K562 (cell line): Measurements from ENCODE around the gene C12orf43. TPM values are rescaled to one million over a fixed set of nuclear protein-coding genes. Genes with fewer than 3 reads are reported as not detected.

Experiments used
- ATF1 ChIP-seq, 2 experiments: fragments of 450-650 bp in 1 of 2; IDR thresholded peaks; 2 replicates each; pipeline ENCODE4 v1.6.1; 2016; ENCODE audit warnings: missing compliant biosample characterization in 1 of 2, missing genetic modification characterization in 1 of 2
- CBFA2T2 ChIP-seq: fragments of 450-650 bp; conservative IDR thresholded peaks from 2 replicates; pipeline ENCODE4 v1.6.1; 2017; ENCODE audit warnings: mild to moderate bottlenecking
- CTBP1 ChIP-seq: fragments of 450-650 bp; IDR thresholded peaks from 2 replicates; pipeline ENCODE4 v1.6.1; 2016; ENCODE audit warnings: borderline replicate concordance
- GATAD2A ChIP-seq: fragments of 450-650 bp; IDR thresholded peaks from 2 replicates; pipeline ENCODE4 v1.6.1; 2017
- PBX2 ChIP-seq, 2 experiments: IDR thresholded peaks in 1 of 2; conservative IDR thresholded peaks in 1 of 2; 2 replicates each; pipeline ENCODE4 v1.6.1; 2016; ENCODE audit warnings: low read depth in 2 of 2, mild to moderate bottlenecking in 1 of 2, missing compliant biosample characterization in 1 of 2, missing genetic modification characterization in 1 of 2, moderate library complexity in 1 of 2
- RBM34 ChIP-seq: fragments of 200-400 bp; formaldehyde crosslinking; IDR thresholded peaks from 2 replicates; pipeline ENCODE4 v1.6.1; 2018; ENCODE audit warnings: low read length, borderline replicate concordance; ENCODE audit not compliant: insufficient read depth
- SMC3 ChIP-seq: conservative IDR thresholded peaks from 2 replicates; pipeline ENCODE4 v1.6.1; 2011; ENCODE audit warnings: low read depth, low read length, improper control_type of control experiment; ENCODE audit not compliant: insufficient read depth
- TEAD4 ChIP-seq, 2 experiments: sonication (generic) in 1 of 2; formaldehyde crosslinking in 1 of 2; IDR thresholded peaks; 2 replicates each; pipeline versions ENCODE4 v1.6.1 to v1.8.0; 2012 to 2022; ENCODE audit warnings: borderline replicate concordance in 1 of 2, inconsistent platforms in 1 of 2, low read length in 1 of 2, mild to moderate bottlenecking in 1 of 2, missing genetic modification reagents in 1 of 2
- ZBTB2 ChIP-seq: fragments of 450-650 bp; IDR thresholded peaks from 2 replicates; pipeline ENCODE4 v1.6.1; 2016; ENCODE audit warnings: antibody characterized with exemption
- ZBTB40 ChIP-seq, 2 experiments: fragments of 450-650 bp in 1 of 2; sonication (generic) in 1 of 2; formaldehyde crosslinking in 1 of 2; IDR thresholded peaks; 2 replicates each; pipeline versions ENCODE4 v1.7.1 to v1.9.0; 2016 to 2022; ENCODE audit warnings: inconsistent platforms in 1 of 2, mild to moderate bottlenecking in 1 of 2, missing genetic modification reagents in 1 of 2
- ZNF780A ChIP-seq: fragments of 250-450 bp; sonication (Bioruptor Pico); IDR thresholded peaks from 2 replicates; pipeline ENCODE4 v1.5.0; 2021; ENCODE audit warnings: mild to moderate bottlenecking
- polyA plus RNA-seq, 8 experiments: library from polyadenylated mRNA; depleted of rRNA in 4 of 8; stranded (reverse) in 5 of 8; unstranded in 3 of 8; fragments of >200 nt; fragmentation: Nextera tagmentation in 2 of 8; fragmentation: Illumina TruSeq in 1 of 8; extraction: Ambion mirVana in 2 of 8; extraction: Trizol in 1 of 8; gene quantifications; 2 replicates each; pipeline versions ENCODE4 v1.2.1 to v1.2.3, GENCODE V29; 2011 to 2014; ENCODE audit warnings: inconsistent platforms in 1 of 8, missing spikeins in 1 of 8
- total RNA-seq, 7 experiments: library from RNA; depleted of rRNA in 6 of 7; stranded (reverse); fragments of >200 nt in 6 of 7; fragmentation: Illumina TruSeq in 2 of 7; extraction: Trizol in 2 of 7; gene quantifications; 2 replicates each; pipeline versions ENCODE4 v1.2.1 to v1.2.3, GENCODE V29; 2011 to 2021; ENCODE audit warnings: low replicate concordance in 1 of 7

The C12orf43 gene
- total and polyA plus RNA-seq, 9 of the 15 experiments (the other 6 are each of a cell fraction or from before 2014, with no cell fraction given): 4.3 to 22.2 (median 16.8) TPM

GRCh38 chr12:121060149-121061001, 44.1 kb upstream of the C12orf43 start (continued):
- TF ChIP-seq ZBTB2 (no peak), GATAD2A (no peak), SMC3 (0 out of 2 replicates have a peak, but pooled peaks have one; percentile 15), ZNF780A (CRISPR knock-in tag) (no peak), TEAD4 (IDR thresholded peaks at IDR 0.05; ENCODE audit: low read length) (no peak), TEAD4 (CRISPR knock-in tag; IDR thresholded peaks at IDR 0.05; ENCODE audit: borderline replicate concordance) (no peak), RBM34 (no peak), ZBTB40 (IDR thresholded peaks at IDR 0.05) (0 out of 2 replicates have a peak, but pooled peaks have one; percentile 47), ZBTB40 (CRISPR knock-in tag; IDR thresholded peaks at IDR 0.05) (no peak), ATF1 (CRISPR knock-in tag; IDR thresholded peaks at IDR 0.05) (no peak), ATF1 (tag; IDR thresholded peaks at IDR 0.05) (no peak), CTBP1 (peak; percentile 41; the same call in 1 of the 2 replicates), PBX2 (CRISPR knock-in tag; IDR thresholded peaks at IDR 0.05; ENCODE audit: low read depth) (no peak), PBX2 (tag; conservative IDR thresholded peaks at IDR 0.05; ENCODE audit: low read depth) (peak; percentile 49), CBFA2T2 (no peak)
